SHP77 (cell line): ENCODE results near the gene CHRNA5.

Source experiments
- DNase-seq, 2 experiments: peaks; one replicate each; lab custom pipeline; 2025; lab: John Stamatoyannopoulos, UW

CHRNA5 gene

DNA sequence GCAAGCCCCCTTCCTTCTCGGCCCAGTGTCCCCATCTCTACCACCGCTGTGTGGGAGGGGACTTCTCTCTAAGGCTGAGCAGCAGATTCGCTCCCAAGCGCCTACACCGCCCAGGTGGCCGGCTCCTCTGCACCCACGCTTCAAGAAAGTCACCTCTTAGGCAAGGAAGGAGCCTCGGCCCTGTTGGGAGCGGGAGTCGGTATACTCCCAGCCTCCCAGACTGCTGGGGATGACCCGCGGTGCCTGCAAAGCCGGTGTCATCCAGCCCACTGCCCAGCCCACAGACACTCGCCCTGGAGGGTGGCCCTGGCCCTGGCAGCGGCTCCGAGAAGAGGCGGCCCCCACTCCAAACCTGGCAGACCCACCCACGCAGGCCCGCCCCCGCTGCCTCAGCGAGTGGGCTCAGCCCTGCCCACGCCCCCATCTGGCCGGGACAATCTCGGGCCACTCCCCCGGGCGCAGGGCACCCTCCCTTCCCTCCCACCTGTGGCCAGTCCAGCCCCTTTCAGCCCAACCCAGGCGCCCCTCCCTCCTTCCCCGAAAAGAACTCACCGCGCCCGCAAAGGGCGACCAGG, 75.3 kb downstream of the CHRNA5 start:
- no peak for DNase-seq

DNA sequence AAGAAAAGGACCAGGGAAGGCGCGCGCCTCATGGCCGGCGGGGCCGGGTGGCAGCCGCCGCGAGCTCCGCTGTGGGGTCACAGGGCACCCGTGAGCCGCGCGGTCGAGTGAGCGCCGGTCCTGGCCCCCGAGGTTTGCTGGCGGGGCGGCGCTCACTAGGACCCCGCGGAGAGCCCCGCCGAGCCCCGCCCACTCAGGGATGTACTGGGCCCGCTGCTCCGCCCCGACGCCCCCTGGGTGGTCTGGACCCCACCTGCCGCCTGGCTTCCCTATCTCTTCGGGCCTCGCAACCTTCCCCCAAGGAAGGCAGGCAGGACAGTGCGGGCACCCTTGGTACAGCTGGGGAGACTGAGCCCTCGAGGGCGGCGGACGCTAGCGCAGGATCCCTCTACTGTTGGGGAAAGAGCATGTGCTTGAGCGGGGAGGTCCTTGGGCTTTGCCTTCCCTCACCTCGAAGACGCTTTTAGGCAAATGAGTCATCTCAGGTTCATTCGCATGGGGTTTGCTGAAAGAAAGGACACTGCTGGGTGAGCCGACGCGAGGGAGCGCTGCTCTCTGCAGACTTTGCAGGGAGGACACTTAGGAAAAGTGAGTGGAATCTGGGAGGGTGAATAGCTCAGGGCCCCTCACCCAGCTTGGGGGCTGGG, 75.9 kb downstream of the CHRNA5 start, which contains the start of gene CHRNB4:
Gene CHRNB4, minus strand, starts transcription at position 109 of the 647 bp plus-strand sequence. Its CDS starts 77 bp downstream, at position 32.
- DNase-seq, result no peak

GRCh38 chr15:78641749-78642275, 76.5 kb downstream of the CHRNA5 start:
- no peak for DNase-seq

DNA sequence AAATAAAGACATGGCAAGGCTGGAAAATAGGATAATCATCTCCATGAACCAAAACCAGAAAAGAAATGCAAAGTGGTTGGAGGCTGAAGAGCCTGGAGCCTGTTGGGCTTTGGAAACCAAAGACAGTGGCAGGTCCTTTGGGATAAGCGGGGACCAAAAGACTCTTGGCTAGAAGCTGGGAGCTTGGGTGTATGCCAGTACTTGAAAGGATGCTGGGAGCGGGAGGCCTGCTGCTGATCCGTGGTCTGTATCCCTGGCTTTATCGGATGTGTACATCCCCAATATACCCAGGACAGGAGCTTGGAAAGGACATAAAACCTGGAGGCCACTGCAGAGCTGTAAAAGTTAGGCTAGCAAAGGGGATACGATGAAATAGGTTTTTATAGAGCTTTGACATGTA, 77.0 kb downstream of the CHRNA5 start:
- DNase-seq, result no peak
